Ascending aorta (tissue), 2 donors: Measurements from ENCODE around the gene SRSF5. TPM values are rescaled to one million over a fixed set of nuclear protein-coding genes. Genes with fewer than 3 reads are reported as not detected.

Source experiments
- DNase-seq, 2 donors: peaks; one replicate each; pipeline ENCODE4 v3.0.0-alpha.2; 2019; ENCODE audit warnings: low spot score in 2 of 2
- H3K27ac ChIP-seq, 2 donors: fragments of 200-600 bp; sonication (generic); one replicate each; pipeline ENCODE4 v1.5.1; 2016 to 2017; ENCODE audit warnings: mild to moderate bottlenecking in 1 of 2
- H3K27me3 ChIP-seq: fragments of 200-600 bp; sonication (generic); one replicate; pipeline ENCODE4 v1.5.1; 2017
- H3K36me3 ChIP-seq, 2 donors: fragments of 200-600 bp; sonication (generic); one replicate each; pipeline ENCODE4 v1.5.1; 2016
- H3K4me1 ChIP-seq, 2 donors: fragments of 200-600 bp; sonication (generic); one replicate each; pipeline ENCODE4 v1.5.1; 2016 to 2017; ENCODE audit warnings: mild to moderate bottlenecking in 1 of 2
- H3K4me3 ChIP-seq, 2 donors: fragments of 200-600 bp; sonication (generic); one replicate each; pipeline ENCODE4 v1.5.1; 2016 to 2017; ENCODE audit warnings: mild to moderate bottlenecking in 1 of 2
- H3K9me3 ChIP-seq, 2 donors: fragments of 200-600 bp; sonication (generic); one replicate each; pipeline ENCODE4 v1.5.1; 2016
- intact Hi-C: fragments of 100-400 bp; cut with DNase I; formaldehyde crosslinking; loops from one replicate; pipeline ENCODE4 v1.15.1; 2023
- total RNA-seq: library from RNA; depleted of rRNA; stranded (reverse); fragments of >200 nt; gene quantifications from one replicate; pipeline ENCODE4 v1.1.0, GENCODE V29; 2016
- TF ChIP-seq, protein P1 (sequence below), 3 experiments: fragments of 200-600 bp in 2 of 3; fragments of 450-650 bp in 1 of 3; sonication (generic) in 2 of 3; IDR thresholded peaks; one replicate each; pipeline ENCODE4 v1.5.1; 2016 to 2019; ENCODE audit warnings: antibody characterized with exemption in 3 of 3, mild to moderate bottlenecking in 1 of 3, moderate library complexity in 1 of 3

SRSF5 gene
- total RNA-seq, 1 donor from 2014 or later, result 113 TPM

GRCh38 chr14:69792887-69793421 lies 26.0 kb downstream of the SRSF5 start:
- H3K27me3 ChIP-seq, result no peaks in the 10 kb centered on the region
- H3K9me3 ChIP-seq, result no peaks in the 10 kb centered on the region
- H3K4me1 ChIP-seq, result no peaks in the 10 kb centered on the region
- no peaks in the 10 kb centered on the region for H3K36me3 ChIP-seq
- H3K27ac ChIP-seq, result no peak overlapping the region
- intact Hi-C loops, result no loop called here
- no peak overlapping the region for H3K4me3 ChIP-seq
- no peak for DNase-seq
- TF ChIP-seq, protein P1, sequence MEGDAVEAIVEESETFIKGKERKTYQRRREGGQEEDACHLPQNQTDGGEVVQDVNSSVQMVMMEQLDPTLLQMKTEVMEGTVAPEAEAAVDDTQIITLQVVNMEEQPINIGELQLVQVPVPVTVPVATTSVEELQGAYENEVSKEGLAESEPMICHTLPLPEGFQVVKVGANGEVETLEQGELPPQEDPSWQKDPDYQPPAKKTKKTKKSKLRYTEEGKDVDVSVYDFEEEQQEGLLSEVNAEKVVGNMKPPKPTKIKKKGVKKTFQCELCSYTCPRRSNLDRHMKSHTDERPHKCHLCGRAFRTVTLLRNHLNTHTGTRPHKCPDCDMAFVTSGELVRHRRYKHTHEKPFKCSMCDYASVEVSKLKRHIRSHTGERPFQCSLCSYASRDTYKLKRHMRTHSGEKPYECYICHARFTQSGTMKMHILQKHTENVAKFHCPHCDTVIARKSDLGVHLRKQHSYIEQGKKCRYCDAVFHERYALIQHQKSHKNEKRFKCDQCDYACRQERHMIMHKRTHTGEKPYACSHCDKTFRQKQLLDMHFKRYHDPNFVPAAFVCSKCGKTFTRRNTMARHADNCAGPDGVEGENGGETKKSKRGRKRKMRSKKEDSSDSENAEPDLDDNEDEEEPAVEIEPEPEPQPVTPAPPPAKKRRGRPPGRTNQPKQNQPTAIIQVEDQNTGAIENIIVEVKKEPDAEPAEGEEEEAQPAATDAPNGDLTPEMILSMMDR (IDR thresholded peaks at IDR 0.05), result no peak

DNA sequence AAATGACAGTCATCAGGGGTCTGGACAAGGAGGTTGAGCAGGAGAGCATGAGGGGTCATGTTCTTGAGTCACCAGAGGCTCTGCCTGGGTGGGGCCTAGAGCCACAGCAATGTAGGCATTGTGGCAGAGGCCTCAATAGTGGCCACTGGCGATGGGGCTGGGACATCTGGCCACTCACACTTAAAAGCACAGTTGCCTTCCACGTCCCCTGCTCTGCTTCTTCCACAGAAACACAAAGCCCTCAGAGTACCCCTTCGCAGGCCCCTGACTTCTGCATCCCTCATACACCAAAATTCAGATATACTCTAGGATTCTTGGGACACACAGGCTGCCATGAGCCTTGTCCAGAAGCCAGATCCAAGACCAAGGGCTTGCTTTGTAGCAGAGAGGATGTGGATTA lies 27.8 kb downstream of the SRSF5 start:
- no peak overlapping the region for H3K27ac ChIP-seq
- intact Hi-C loops, result no loop called here
- no peaks in the 10 kb centered on the region for H3K36me3 ChIP-seq
- no peaks in the 10 kb centered on the region for H3K27me3 ChIP-seq
- TF ChIP-seq, protein P1 (IDR thresholded peaks at IDR 0.05), result no peak
- no peak overlapping the region for H3K4me3 ChIP-seq
- H3K4me1 ChIP-seq, result no peaks in the 10 kb centered on the region
- no peak for DNase-seq
- no peaks in the 10 kb centered on the region for H3K9me3 ChIP-seq

DNA sequence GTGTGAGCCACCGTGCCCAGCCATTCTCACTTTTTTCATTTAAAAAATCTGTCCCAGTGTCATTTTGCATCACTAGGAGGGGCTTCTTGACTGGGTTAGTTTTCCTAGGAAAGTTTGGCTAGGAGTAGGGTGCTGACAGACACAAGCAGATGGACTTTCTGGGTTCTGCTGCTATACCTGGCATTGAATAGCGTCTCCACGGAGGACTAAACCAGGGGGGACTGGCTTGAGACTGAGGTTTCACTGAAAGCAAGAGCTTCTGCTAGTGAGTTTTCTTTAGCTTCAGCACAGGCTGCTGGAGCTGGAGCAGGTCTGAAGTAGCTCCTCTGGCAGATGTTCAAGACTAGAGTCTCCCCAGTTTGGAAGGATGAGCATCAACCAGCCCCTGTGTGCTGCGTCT lies 28.7 kb downstream of the SRSF5 start:
- no peaks in the 10 kb centered on the region for H3K9me3 ChIP-seq
- TF ChIP-seq, protein P1 (IDR thresholded peaks at IDR 0.05), result no peak
- H3K36me3 ChIP-seq, result no peaks in the 10 kb centered on the region
- H3K4me3 ChIP-seq, result no peak overlapping the region
- no peaks in the 10 kb centered on the region for H3K4me1 ChIP-seq
- no peak for DNase-seq
- intact Hi-C loops, result no loop called here
- H3K27me3 ChIP-seq, result no peaks in the 10 kb centered on the region
- H3K27ac ChIP-seq, result no peak overlapping the region

- TF ChIP-seq, protein P1 (IDR thresholded peaks at IDR 0.05), result no peak
- no peaks in the 10 kb centered on the region for H3K4me1 ChIP-seq
- H3K27ac ChIP-seq, result no peak within 1 kb of the TSS
- H3K9me3 ChIP-seq, result no peaks in the 10 kb centered on the region
- H3K36me3 ChIP-seq, result no peaks in the 10 kb centered on the region
- H3K4me3 ChIP-seq, result no peak within 1 kb of the TSS
- H3K27me3 ChIP-seq, result no peaks in the 10 kb centered on the region
- DNase-seq, result no peak
- intact Hi-C loops, result no loop called here
Observed at GRCh38 chr14:69796797-69797500, 30.0 kb downstream of the SRSF5 start, which contains the start of gene SLC10A1. TSS of gene SLC10A1 (minus strand) at chr14:69797241. CDS start at chr14:69797155, 86 bp downstream.

DNA sequence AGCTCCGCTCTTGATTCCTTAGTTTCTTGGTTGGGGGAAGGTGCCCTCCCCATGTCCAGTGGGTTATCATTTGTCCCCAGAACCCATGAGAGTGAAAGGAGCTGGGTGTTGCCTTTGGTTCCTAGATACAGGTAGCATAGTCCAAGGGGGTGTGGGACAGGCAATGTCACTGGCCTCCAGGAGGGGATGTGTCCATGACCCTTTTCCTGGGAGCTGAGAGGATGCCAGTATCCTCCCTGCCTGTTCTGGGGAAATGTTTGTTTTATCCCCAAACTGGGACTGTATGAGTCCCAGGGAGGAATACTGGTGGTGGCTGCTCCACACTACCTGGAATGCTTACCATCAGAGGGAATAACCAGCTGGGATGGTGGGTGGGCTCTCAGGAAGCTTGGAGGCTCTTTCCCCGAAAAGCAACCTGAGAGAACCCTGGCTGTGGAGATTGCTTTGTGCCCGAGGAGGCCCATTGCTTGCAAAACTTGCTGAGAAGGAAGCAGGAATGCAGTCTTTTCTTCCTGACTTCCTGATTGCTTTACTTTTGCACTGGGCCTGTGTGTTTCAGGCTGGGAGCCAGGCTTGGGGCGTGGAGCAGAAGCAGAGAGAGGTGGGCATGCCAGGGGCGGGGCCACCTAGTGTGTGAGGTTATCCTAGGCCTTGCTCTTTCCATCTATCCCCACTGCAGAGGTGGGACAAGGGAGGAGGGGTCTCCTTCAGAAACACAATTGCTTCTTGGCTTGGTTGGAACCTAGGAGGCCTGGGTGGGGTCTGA lies 30.8 kb downstream of the SRSF5 start:
- intact Hi-C loops, result no loop called here
- TF ChIP-seq, protein P1 (IDR thresholded peaks at IDR 0.05), result no peak
- H3K9me3 ChIP-seq, result no peaks in the 10 kb centered on the region
- no peak for DNase-seq
- no peak overlapping the region for H3K4me3 ChIP-seq
- H3K27ac ChIP-seq, result no peak overlapping the region
- no peaks in the 10 kb centered on the region for H3K27me3 ChIP-seq
- H3K4me1 ChIP-seq, result no peaks in the 10 kb centered on the region
- no peaks in the 10 kb centered on the region for H3K36me3 ChIP-seq
